ENCODE results near the gene HPSE2.

HPSE2 gene

DNA sequence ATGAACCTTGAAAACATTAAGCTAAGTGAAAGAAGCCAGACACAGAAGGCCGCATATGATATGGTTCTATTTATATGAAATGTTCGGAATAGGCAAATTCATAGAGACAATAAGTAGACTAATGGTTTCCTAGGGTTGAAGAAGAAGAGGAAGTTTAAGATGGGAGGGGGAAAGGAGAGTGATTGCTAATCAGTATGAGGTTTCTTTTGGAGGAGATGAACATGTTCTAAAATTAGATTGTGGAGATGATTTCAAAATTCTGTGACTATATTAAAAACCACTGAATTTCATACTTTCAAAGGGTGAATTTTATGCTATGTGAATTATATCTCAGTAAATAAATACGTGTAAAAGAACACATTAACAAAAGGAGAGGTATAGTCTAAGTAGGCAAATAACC is 612.5 kb downstream of the HPSE2 start:
- DNase-seq = no peak
- Histone ChIP-seq H3K36me3 (no peaks in the 10 kb centered on the region), H3K9me3 (ENCODE audit: severe bottlenecking) (no peaks in the 10 kb centered on the region), H3K27ac (no peak overlapping the region), H3K4me3 (ENCODE audit: low read depth, low read length) (no peak overlapping the region), H3K27me3 (ENCODE audit: insufficient read depth, low read depth, severe bottlenecking) (peaks cover 63% of the 10 kb centered on the region)
- TF ChIP-seq, protein P1, sequence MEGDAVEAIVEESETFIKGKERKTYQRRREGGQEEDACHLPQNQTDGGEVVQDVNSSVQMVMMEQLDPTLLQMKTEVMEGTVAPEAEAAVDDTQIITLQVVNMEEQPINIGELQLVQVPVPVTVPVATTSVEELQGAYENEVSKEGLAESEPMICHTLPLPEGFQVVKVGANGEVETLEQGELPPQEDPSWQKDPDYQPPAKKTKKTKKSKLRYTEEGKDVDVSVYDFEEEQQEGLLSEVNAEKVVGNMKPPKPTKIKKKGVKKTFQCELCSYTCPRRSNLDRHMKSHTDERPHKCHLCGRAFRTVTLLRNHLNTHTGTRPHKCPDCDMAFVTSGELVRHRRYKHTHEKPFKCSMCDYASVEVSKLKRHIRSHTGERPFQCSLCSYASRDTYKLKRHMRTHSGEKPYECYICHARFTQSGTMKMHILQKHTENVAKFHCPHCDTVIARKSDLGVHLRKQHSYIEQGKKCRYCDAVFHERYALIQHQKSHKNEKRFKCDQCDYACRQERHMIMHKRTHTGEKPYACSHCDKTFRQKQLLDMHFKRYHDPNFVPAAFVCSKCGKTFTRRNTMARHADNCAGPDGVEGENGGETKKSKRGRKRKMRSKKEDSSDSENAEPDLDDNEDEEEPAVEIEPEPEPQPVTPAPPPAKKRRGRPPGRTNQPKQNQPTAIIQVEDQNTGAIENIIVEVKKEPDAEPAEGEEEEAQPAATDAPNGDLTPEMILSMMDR (IDR thresholded peaks at IDR 0.05; ENCODE audit: low read depth, low read length) = no peak

DNA sequence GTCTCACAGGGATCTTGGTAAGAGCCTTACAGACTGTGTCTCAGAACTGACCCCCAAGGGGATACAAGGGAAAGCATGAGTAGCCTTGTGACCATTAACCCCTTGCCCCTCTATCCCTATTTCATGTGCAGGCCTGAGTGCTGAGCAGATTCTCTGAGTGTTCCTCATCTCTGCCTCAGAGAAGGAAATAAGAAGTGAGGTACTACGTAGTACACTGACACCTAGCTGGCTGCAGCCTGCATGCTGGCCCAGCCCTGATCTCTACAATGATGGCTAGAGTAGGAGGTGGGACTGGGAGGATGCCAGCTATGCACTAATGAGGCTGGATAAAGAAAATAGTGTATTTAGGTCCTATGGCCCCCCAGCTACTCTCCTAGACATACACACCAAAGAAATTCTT is 614.0 kb downstream of the HPSE2 start:
- DNase-seq = no peak
- H3K9me3 ChIP-seq (ENCODE audit: severe bottlenecking) = no peaks in the 10 kb centered on the region
- H3K27me3 ChIP-seq (ENCODE audit: insufficient read depth, low read depth, severe bottlenecking) = peaks cover 61% of the 10 kb centered on the region
- no peak overlapping the region for H3K27ac ChIP-seq
- H3K36me3 ChIP-seq = no peaks in the 10 kb centered on the region
- no peak overlapping the region for H3K4me3 ChIP-seq (ENCODE audit: low read depth, low read length)
- TF ChIP-seq, protein P1 (IDR thresholded peaks at IDR 0.05; ENCODE audit: low read depth, low read length) = no peak

DNA sequence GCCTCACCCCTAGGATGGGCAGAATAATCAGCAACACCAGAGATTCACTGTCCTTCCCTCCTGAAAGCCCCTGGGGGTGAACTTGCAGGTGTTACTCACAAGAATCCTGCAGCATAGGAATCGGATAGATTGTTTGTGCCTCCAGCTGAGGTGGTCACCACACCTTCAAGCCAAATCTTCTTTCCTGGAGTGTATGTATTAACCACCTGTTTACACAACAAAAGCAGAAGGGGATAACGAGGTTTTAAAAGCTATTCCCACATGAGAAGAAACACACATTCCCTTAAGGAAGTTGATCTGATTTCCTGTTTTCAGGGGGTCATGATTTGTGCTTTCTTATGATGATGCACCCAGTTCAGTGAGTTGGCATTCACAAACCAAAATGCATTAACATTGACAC is 615.1 kb downstream of the HPSE2 start:
- H3K36me3 ChIP-seq = no peaks in the 10 kb centered on the region
- DNase-seq = no peak
- no peak overlapping the region for H3K27ac ChIP-seq
- H3K4me3 ChIP-seq (ENCODE audit: low read depth, low read length) = no peak overlapping the region
- TF ChIP-seq, protein P1 (IDR thresholded peaks at IDR 0.05; ENCODE audit: low read depth, low read length) = no peak
- H3K9me3 ChIP-seq (ENCODE audit: severe bottlenecking) = no peaks in the 10 kb centered on the region
- H3K27me3 ChIP-seq (ENCODE audit: insufficient read depth, low read depth, severe bottlenecking) = peaks cover 68% of the 10 kb centered on the region

DNA sequence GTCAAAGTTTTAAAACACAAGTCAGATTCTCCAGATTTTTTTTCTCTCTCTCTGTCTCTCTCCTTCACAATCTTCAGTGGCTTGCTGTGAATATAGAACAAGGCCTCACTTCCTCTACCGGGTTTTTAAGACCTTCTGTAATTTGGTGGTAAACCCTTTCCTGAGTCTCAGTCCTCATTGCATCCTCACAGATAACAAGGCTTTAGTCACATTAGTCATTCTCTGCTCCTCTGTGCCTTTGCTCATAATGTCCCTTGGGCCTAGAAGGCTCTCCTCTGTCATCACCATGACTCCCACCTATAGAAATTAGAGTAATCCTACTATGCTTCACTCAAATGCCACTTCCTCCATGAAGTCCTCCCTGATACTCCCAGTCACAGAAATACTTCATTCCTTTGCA is 616.2 kb downstream of the HPSE2 start:
- Histone ChIP-seq H3K27me3 (ENCODE audit: insufficient read depth, low read depth, severe bottlenecking) (peaks cover 69% of the 10 kb centered on the region), H3K27ac (no peak overlapping the region), H3K36me3 (no peaks in the 10 kb centered on the region), H3K4me3 (ENCODE audit: low read depth, low read length) (no peak overlapping the region), H3K9me3 (ENCODE audit: severe bottlenecking) (no peaks in the 10 kb centered on the region)
- TF ChIP-seq, protein P1 (IDR thresholded peaks at IDR 0.05; ENCODE audit: low read depth, low read length) = no peak
- no peak for DNase-seq

DNA sequence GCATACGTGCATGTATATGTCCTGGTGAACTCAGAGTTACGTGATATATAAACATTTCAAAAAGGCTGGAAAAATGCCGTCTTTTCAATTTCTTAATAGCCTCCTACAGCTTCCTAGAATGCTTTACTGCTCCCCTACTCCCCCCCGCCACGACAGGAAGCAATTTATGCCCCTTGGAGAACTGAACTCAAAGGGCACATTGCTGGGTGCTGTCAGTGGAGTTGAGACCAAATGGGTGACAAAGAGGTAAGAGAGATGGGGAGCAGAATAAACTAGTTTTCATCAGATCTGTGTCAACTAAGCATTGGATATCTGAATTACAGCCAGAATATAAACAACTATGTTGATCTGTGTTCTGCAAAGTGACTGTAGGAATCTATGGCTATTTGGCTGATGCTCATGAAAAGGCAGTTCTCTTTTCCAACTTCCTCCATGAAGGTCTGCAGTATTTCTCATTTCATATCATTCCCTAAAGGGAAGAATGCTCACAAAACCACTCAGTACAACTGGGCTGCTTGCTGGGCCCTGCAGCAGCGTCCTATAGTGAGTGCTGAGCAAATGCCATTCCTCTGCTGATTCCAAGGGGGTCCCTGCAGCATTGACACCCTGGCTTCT is 617.6 kb downstream of the HPSE2 start:
- Histone ChIP-seq H3K27ac (no peak overlapping the region), H3K9me3 (ENCODE audit: severe bottlenecking) (no peaks in the 10 kb centered on the region), H3K36me3 (no peaks in the 10 kb centered on the region), H3K27me3 (ENCODE audit: insufficient read depth, low read depth, severe bottlenecking) (peaks cover 75% of the 10 kb centered on the region), H3K4me3 (ENCODE audit: low read depth, low read length) (no peak overlapping the region)
- DNase-seq = no peak
- TF ChIP-seq, protein P1 (IDR thresholded peaks at IDR 0.05; ENCODE audit: low read depth, low read length) = no peak

DNA sequence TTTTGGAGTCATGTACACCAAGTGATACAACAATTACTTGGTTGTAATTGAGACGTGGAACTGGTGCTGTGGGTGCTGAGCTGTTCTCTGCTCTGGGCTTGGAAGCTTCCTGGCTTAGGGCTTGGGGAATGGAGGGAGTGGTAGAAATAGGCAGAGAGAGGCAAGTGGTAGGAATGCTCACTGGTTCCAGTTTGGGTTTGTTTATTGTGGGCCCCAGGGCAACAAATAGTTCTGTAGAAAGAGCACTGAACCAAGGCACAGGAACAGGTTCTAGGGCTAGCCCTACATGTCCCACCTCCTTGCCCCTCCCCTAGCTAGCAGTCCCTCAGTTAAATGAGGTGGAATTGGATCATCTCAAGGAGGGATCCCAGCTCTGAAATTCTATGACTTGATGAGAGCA is 622.2 kb downstream of the HPSE2 start:
- TF ChIP-seq, protein P1 (IDR thresholded peaks at IDR 0.05; ENCODE audit: low read depth, low read length) = no peak
- no peak overlapping the region for H3K27ac ChIP-seq
- H3K36me3 ChIP-seq = no peaks in the 10 kb centered on the region
- no peak for DNase-seq
- H3K4me3 ChIP-seq (ENCODE audit: low read depth, low read length) = no peak overlapping the region
- H3K27me3 ChIP-seq (ENCODE audit: insufficient read depth, low read depth, severe bottlenecking) = peaks cover 81% of the 10 kb centered on the region
- no peaks in the 10 kb centered on the region for H3K9me3 ChIP-seq (ENCODE audit: severe bottlenecking)

All from WERI-Rb-1 (cell line).